Limb (tissue), 2 donors: ENCODE measurements around the gene OXTR.
A peak's percentile ranks its signal among the peaks of the same experiment; 100 is the strongest.

Source experiments
- DNase-seq, 2 donors: peaks; one replicate each; pipeline ENCODE4 v3.0.0-alpha.2; 2016; ENCODE audit errors: extremely low spot score in 2 of 2

OXTR gene

GRCh38 chr3:8767667-8768363, 1.6 kb downstream of the OXTR start:
- peak in 1 of 2 donors; percentile 66 for DNase-seq

DNA sequence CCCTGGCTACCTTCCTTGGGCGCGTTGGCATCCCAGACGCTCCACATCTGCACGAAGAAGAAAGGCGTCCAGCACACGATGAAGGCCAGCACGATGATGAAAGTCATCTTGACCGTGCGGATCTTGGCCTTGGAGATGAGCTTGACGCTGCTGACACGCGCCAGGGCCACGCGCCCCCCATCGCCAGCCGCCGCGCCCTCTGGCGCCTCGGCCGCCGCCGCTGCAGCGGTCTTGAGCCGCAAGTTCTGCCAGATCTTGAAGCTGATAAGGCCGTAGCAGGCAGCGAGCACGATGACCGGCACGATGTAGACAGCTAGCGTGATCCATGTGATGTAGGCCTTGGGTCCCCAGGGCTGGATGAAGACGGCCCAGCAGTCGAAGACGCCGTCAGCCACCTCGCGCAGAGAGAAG, 2.2 kb downstream of the OXTR start:
- DNase-seq, result no peak

- peak in 1 of 2 donors; percentile 12 for DNase-seq
Observed at GRCh38 chr3:8766148-8766547, 3.3 kb downstream of the OXTR start.

- DNase-seq, result no peak
Observed at GRCh38 chr3:8765528-8765927, 3.9 kb downstream of the OXTR start.

DNA sequence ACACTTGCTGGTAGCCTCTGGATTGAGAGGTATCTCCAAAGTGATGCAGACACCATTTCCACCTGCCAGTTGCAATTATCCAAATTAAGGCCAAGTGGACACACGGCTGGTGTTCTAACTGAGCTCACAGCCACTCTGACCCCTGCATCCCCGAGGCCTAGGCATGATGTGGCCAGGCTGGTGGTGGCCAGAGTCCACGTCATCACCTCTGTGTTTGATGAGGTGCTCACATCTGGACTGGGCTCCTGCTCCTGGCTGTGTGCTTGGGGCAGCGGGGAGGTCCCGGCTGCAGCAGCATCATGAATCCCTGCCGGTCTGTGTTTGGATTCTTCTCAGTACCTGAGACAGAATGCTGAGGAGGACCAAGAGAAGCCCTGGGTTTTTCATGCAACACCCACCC, 4.9 kb downstream of the OXTR start:
- peak in 1 of 2 donors; percentile 16 for DNase-seq

- peak in 1 of 2 donors; percentile 21 for DNase-seq
Observed at GRCh38 chr3:8762607-8763377, 6.6 kb downstream of the OXTR start.

DNA sequence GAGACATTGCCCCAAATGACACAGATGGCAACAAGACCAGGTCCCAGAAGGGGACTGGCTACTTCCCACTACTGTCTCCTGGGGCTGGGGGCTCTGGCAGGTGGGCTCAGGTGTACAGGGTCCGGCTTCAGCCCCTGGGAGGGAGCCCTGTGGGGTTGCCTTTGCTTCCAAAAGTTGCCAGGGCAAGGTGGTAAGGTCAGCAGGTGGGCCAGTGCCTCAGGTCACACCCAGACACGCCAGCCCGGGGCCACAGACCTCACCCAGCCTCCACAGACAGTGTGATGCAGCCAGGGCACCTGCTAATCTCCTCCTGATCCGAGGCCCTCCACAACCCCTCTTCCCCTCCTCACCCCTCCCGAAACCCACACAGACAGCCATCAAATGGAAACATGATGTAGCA, 7.5 kb downstream of the OXTR start:
- peak in 1 of 2 donors; percentile 22 for DNase-seq

GRCh38 chr3:8760506-8760905, 8.9 kb downstream of the OXTR start:
- DNase-seq, result peak in 1 of 2 donors; percentile 23

DNA sequence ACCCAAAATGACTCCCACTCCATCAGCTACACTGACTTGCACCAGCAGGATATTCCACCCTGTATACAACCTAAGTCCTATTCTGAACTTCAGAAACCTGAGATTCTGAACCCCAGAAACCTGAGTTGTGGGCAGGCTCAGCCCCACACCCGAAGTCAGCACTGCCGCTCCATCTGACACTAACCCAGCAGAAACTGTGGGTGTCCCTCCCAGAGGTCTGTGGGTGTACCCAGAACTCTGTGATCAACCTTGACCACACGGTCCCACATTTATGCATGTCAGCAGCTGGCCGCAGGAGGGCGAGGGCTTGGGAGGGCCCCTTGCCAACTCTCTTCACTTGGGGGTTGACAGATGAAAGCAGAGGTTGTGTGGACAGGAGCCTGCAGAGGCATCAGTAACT, 9.3 kb downstream of the OXTR start:
- DNase-seq, result no peak

GRCh38 chr3:8759038-8759707, 10.2 kb downstream of the OXTR start:
- peak in 1 of 2 donors; percentile 12 for DNase-seq

DNA sequence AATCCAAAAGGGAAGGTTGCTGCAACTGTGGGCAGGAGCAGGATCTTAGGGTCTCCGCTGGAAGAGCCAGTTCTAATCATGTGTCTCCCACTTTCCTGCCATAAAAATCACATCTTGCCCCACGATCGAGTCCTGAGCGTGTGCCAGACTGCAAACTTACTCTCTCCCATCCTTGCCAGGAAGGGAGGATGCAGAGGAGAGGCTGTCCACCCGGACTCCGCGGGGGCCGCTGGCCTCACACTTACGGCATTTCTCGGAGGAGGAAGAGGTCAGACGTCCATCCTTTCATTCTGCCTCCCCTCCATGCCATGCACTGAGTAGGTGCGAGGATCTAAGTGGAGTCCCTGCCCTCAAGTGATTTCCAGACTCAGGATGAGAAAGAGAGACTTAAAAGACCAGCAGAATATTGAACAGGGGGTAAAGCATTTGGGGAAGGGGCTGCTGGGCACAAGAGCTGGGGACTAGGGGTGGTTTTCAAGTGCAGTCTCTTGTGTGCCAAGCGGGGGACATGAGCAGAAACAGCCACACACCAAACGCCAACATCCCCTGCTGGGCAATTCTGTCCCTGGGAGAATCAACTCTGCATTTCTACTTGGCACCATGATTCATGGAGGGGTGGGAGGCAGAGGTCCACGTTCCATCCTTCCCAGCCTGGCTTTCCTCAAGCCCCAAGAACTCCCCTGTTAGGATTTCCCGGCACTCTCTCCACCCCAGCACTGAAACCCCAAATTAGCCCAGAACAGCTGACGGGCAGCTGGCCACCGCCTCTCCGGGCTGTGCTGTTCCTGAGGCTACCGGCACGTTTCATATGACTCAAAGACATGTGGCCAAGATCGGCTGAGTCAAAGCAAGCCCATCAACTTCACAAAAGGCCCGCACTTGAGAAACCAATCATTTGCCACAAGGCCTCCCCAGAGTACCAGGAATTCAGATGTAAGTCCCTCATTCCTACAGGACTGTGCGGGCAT, 11.6 kb downstream of the OXTR start:
- DNase-seq, result peak in 1 of 2 donors; percentile 60

- peak in 1 of 2 donors; percentile 22 for DNase-seq
Observed at GRCh38 chr3:8756671-8757070, 12.7 kb downstream of the OXTR start.

GRCh38 chr3:8755564-8756237, 13.7 kb downstream of the OXTR start:
- no peak for DNase-seq

- DNase-seq, result no peak
Observed at GRCh38 chr3:8755097-8755496, 14.3 kb downstream of the OXTR start.

- DNase-seq, result no peak
Observed at GRCh38 chr3:8752832-8753231, 16.6 kb downstream of the OXTR start.

DNA sequence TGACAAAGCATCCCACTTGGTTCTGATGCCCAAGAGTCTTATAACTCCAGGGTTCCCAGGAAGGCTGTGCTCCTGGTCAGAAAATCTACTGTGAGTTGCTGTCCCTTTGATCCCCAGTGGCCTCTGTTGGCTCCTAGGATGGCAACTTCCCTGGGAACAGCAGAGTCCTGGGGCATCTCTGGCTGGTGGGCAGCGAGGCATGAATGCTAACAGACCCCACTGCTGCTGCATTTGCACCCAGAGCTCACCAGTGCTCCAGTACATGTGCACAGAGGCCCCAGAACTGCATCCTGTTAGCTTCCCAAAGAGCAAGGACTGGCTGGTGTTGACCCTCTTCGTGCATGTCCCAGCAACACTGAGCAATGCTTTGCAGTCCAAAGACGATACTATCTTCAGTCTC, 20.1 kb downstream of the OXTR start:
- DNase-seq, result no peak

GRCh38 chr3:8746780-8747345, 22.6 kb downstream of the OXTR start:
- no peak for DNase-seq

GRCh38 chr3:8745619-8746370, 23.6 kb downstream of the OXTR start:
- DNase-seq, result no peak

DNA sequence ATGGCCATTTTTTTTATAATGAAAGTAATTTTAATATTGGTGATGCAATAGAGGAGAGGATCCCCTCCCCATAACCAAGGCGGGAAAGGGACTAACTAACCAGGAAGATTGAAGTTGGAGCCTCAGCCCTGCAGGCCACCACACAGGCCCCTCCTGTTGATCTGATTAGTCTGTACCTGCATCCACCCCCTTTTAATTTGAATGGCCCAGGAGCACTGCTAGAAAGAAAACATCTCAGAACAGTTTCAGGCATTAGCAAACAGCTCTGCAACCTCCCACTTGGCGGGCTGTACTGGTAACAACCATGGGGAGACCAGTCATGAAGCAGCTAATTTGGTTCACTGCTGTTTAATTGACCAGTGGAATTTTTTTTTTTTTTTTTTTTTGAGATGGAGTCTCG, 25.5 kb downstream of the OXTR start:
- DNase-seq, result no peak
